Muscle layer of colon (tissue), 2 donors: ENCODE results near the gene DNAJC1.
"Not testable (repeated sequence)": the region's sequence is repeated elsewhere in the genome, so short reads cannot be mapped to it uniquely, and the experiment has no call there.

Experiments used
- H3K27ac ChIP-seq: one replicate; pipeline ENCODE4 v1.7.0; 2013; ENCODE audit warnings: low read depth, mild to moderate bottlenecking, low read length, moderate library complexity
- H3K27me3 ChIP-seq, 2 donors: one replicate each; pipeline ENCODE4 v1.7.0; 2013; ENCODE audit warnings: low read length in 2 of 2, mild to moderate bottlenecking in 2 of 2; ENCODE audit not compliant: insufficient read depth in 2 of 2, control insufficient read depth in 1 of 2
- H3K36me3 ChIP-seq: one replicate; pipeline ENCODE4 v1.7.0; 2013; ENCODE audit warnings: mild to moderate bottlenecking, low read length; ENCODE audit not compliant: insufficient read depth
- H3K4me1 ChIP-seq: one replicate; pipeline ENCODE4 v1.7.0; 2013; ENCODE audit warnings: mild to moderate bottlenecking, low read length; ENCODE audit not compliant: insufficient read depth
- H3K4me3 ChIP-seq, 2 donors: one replicate each; pipeline ENCODE4 v1.7.0; 2013; ENCODE audit warnings: low read length in 2 of 2, low read depth in 1 of 2, mild to moderate bottlenecking in 1 of 2, moderate library complexity in 1 of 2
- H3K9ac ChIP-seq: one replicate; pipeline ENCODE4 v1.7.0; 2013; ENCODE audit warnings: low read length
- H3K9me3 ChIP-seq: one replicate; pipeline ENCODE4 v1.7.0; 2013; ENCODE audit warnings: mild to moderate bottlenecking, low read length
- donor health status: abdominal sarcoma.
- donor health status: Adenocarcinoma of cecum.

The DNAJC1 gene

DNA sequence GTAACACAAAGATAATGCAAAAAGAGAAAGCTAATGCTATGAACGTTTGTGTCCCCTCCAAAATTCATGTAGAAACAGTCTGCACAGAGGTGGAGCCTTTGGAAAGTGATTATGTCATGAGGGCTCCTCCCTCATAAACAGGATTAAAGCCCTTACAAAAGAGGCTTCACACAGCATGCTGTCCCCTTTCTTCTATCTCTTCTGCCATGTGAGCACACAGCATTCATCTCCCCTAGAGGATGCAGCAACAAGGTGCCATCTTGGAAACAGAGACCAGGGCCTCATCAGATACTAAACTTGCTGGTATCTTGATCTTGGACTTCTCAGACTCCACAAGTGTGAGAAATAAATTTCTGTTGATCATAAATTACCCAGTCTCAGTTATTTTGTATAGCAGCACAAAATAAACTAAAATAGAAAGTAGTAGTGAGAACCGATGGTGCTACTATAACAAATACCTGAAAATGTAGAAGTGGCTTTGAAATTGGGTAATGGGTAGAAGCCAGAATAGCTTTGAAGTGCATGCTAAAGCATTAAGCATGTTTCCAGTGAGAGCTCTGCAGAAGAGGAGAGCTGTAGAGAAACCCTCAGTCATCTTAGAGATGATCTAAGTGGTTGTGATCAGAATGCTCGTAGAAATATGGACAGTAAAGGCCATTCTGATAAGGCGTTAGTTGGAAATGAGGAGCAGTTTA lies 108.7 kb downstream of the DNAJC1 start:
- Histone ChIP-seq H3K27me3 (no peaks in the 10 kb centered on the region), H3K36me3 (peaks cover 15% of the 10 kb centered on the region), H3K27ac (no peak overlapping the region), H3K4me3 (no peak overlapping the region), H3K4me1 (no peaks in the 10 kb centered on the region), H3K9me3 (peaks cover 6% of the 10 kb centered on the region), H3K9ac (no peak overlapping the region)

DNA sequence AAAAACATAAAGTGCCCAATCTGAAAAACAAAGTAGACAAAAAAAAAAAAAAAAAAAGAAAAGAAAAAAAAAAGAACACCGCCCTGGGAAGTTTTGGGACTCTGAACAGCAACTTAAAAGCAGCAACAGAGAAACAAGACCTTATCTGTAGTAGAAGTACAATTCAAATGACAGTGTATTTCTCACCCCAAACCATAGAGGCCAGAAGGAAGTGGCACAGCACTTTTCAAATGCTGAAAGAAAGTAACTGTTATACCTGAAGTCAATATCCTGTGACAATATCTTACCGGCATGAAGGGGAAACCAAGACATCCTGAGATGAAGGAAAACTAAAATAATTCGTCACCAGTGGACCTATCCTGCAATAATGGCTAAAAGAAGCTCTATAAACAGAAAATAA lies 112.1 kb downstream of the DNAJC1 start:
- Histone ChIP-seq H3K9me3 (peaks cover 6% of the 10 kb centered on the region), H3K36me3 (peaks cover 14% of the 10 kb centered on the region), H3K9ac (no peak overlapping the region), H3K4me3 (no peak overlapping the region), H3K4me1 (no peaks in the 10 kb centered on the region), H3K27me3 (no peaks in the 10 kb centered on the region), H3K27ac (no peak overlapping the region)

DNA sequence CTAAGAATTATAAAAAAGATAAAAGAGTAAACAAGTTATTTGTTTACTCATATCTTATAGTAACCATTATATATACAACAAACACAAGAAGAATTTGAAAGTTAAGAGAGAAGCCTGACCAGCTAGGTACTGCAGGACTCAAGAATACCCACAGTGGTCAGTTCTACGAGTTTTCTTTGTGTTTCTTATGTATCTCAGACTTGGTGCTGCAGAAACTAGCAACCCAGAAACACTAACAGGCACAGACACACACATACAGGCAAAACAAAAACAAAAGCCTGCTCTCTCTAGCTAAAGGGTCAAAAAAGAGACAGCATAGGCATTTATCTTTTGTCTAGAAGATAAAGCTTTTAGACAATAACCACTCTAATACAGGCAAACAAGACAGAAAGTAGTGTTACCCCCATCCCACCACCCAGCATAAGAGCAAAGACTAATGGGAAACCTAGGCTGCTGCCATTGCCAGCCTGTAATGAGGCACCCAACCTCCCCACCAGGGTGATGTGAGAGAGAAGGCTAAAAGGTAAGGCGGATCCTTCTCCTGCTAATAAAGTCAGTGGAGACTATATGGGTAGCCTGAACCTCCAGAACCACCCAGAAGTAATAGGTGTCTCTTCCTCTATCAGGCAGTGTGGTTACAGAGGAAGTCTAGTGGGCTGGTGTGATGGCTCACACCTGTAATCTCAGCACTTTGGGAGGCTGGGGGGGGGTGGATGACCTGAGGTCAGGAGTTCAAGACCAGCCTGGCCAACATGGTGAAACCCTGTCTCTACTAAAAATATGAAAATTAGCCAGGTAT lies 113.9 kb downstream of the DNAJC1 start:
- H3K27ac ChIP-seq, result no peak overlapping the region
- no peak overlapping the region for H3K4me3 ChIP-seq
- no peak overlapping the region for H3K9ac ChIP-seq
- peaks cover 6% of the 10 kb centered on the region for H3K9me3 ChIP-seq
- H3K36me3 ChIP-seq, result peaks cover 10% of the 10 kb centered on the region
- no peaks in the 10 kb centered on the region for H3K4me1 ChIP-seq
- H3K27me3 ChIP-seq, result no peaks in the 10 kb centered on the region

DNA sequence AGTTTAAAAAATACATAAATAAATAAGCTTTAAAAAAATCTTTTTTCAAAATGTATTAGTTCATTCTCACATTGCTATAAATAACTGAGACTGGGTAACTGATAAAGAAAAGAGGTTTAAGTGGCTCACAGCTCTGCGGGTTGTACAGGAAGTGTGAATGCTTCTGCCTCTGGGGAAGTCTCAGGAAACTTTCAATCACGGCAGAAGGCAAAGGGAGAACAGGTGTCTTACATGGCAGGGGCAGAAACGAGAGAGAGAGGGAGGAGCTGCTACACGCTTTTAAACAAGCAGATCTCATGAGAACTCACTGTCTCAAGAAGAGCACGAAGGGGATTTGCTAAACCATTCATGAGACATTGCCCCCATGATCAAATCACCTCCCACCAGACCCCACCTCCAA lies 114.6 kb downstream of the DNAJC1 start:
- peaks cover 6% of the 10 kb centered on the region for H3K9me3 ChIP-seq
- H3K4me3 ChIP-seq, result no peak overlapping the region
- no peaks in the 10 kb centered on the region for H3K4me1 ChIP-seq
- H3K27ac ChIP-seq, result no peak overlapping the region
- H3K9ac ChIP-seq, result no peak overlapping the region
- no peaks in the 10 kb centered on the region for H3K27me3 ChIP-seq
- peaks cover 5% of the 10 kb centered on the region for H3K36me3 ChIP-seq

GRCh38 chr10:21885940-21886339 lies 117.6 kb downstream of the DNAJC1 start:
- Histone ChIP-seq H3K9me3 (no peaks in the 10 kb centered on the region), H3K4me1 (no peaks in the 10 kb centered on the region), H3K9ac (no peak overlapping the region), H3K27me3 (no peaks in the 10 kb centered on the region), H3K4me3 (no peak overlapping the region), H3K36me3 (peaks cover 10% of the 10 kb centered on the region), H3K27ac (no peak overlapping the region)

- Histone ChIP-seq H3K9me3 (no peaks in the 10 kb centered on the region), H3K4me3 (no peak overlapping the region), H3K36me3 (no peaks in the 10 kb centered on the region), H3K27me3 (no peaks in the 10 kb centered on the region), H3K9ac (no peak overlapping the region), H3K27ac (no peak overlapping the region), H3K4me1 (no peaks in the 10 kb centered on the region)
Measured at GRCh38 chr10:21873198-21873597, 130.3 kb downstream of the DNAJC1 start.

GRCh38 chr10:21872771-21873170 lies 130.8 kb downstream of the DNAJC1 start:
- H3K4me1 ChIP-seq, H3K27ac ChIP-seq, H3K9ac ChIP-seq, H3K27me3 ChIP-seq, H3K9me3 ChIP-seq, H3K4me3 ChIP-seq, H3K36me3 ChIP-seq: not testable (repeated sequence)

- Histone ChIP-seq H3K36me3 (no peaks in the 10 kb centered on the region), H3K4me3 (no peak overlapping the region), H3K4me1 (no peaks in the 10 kb centered on the region), H3K27ac (no peak overlapping the region), H3K9ac (no peak overlapping the region), H3K9me3 (no peaks in the 10 kb centered on the region), H3K27me3 (no peaks in the 10 kb centered on the region)
Measured at GRCh38 chr10:21870849-21871248, 132.7 kb downstream of the DNAJC1 start.

DNA sequence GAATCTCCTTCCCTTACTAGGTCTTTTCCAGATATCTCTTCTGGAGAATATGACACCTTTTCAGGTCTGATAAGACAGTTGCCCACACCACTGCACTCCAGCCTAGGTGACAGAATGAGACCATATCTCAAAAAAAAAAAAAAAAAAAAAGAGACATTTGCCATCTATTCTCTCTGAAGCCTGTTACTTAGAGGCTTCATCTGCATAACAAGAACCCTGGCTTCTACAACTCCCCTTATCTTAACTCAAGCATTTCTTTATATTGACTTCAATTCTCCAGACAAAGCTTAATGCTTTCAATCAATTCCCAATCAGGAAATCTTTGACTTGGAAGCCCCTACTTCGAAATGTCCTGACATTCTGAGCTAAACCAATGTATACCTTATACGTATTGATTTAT lies 134.4 kb downstream of the DNAJC1 start:
- H3K9ac ChIP-seq, H3K27ac ChIP-seq, H3K36me3 ChIP-seq, H3K9me3 ChIP-seq, H3K4me3 ChIP-seq, H3K4me1 ChIP-seq, H3K27me3 ChIP-seq: not testable (repeated sequence)

DNA sequence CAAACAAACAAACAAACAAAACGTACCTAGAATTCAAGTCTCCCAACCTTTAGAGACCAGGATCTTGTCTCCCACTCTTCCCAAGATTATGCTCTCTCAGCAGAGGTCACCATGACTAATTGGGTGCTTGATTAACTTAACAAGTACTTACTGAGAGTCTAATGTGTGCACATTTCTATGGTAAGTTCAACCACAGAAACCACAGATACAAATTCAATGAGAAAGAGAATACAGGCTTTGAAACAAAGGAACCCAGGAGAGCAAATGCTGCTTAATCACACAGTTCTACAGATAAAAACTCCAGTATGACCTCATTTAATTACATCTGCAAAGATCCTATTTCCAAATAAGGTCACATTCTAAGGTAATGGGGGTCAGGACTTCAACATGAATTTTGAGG lies 142.8 kb downstream of the DNAJC1 start:
- Histone ChIP-seq H3K27ac (no peak overlapping the region), H3K4me3 (no peak overlapping the region), H3K27me3 (no peaks in the 10 kb centered on the region), H3K4me1 (no peaks in the 10 kb centered on the region), H3K36me3 (no peaks in the 10 kb centered on the region), H3K9me3 (no peaks in the 10 kb centered on the region), H3K9ac (no peak overlapping the region)

GRCh38 chr10:21858455-21858854 lies 145.1 kb downstream of the DNAJC1 start:
- Histone ChIP-seq H3K27me3 (no peaks in the 10 kb centered on the region), H3K4me1 (no peaks in the 10 kb centered on the region), H3K36me3 (no peaks in the 10 kb centered on the region), H3K4me3 (no peak overlapping the region), H3K27ac (no peak overlapping the region), H3K9ac (no peak overlapping the region), H3K9me3 (no peaks in the 10 kb centered on the region)

DNA sequence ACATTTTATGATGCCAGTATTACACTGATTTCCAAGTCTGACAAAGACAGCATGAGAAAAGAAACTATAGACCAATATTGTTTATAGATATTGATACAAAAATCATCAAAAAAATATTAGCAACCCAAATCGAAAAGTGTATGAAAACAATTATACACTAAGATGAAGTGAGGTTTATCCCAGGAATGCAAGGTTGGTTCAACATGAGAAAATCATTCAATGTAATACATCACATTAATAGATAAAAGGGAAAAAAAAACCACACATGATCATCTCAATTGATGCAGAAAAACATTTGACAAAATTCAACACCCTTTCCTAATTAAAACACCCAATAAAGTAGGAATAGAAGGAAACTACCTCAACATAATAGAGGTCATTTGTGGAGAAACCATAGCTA lies 153.9 kb downstream of the DNAJC1 start:
- Histone ChIP-seq H3K9me3 (peaks cover 5% of the 10 kb centered on the region), H3K27ac (no peak overlapping the region), H3K9ac (no peak overlapping the region), H3K4me1 (no peaks in the 10 kb centered on the region), H3K27me3 (no peaks in the 10 kb centered on the region), H3K36me3 (no peaks in the 10 kb centered on the region), H3K4me3 (no peak overlapping the region)
